ENCODE measurements around the gene FARP1.
"Not testable (repeated sequence)": the region's sequence is repeated elsewhere in the genome, so short reads cannot be mapped to it uniquely, and the experiment has no call there.

Gene FARP1

DNA sequence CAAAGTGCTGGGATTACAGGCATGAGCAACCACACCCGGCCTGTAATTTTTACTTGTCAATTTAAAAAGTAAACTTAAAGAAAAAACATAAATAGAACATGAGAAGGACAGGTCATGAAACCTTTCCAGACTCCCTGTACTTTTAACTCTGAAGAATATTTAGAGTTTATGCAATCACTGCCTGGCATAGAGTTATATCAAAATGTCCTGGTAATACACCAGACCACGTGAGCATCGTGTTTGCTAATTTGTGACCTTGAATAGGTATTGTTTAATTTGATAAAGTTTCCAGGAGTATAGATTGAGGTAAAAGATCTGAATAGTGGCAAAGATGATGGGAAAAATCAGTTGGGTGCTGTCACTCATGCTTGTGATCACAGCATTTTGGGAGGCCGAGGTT is 115.3 kb downstream of the FARP1 start:
- no peak for DNase-seq (ENCODE audit: low read depth in 4 of 4, low spot score in 1 of 4)

DNA sequence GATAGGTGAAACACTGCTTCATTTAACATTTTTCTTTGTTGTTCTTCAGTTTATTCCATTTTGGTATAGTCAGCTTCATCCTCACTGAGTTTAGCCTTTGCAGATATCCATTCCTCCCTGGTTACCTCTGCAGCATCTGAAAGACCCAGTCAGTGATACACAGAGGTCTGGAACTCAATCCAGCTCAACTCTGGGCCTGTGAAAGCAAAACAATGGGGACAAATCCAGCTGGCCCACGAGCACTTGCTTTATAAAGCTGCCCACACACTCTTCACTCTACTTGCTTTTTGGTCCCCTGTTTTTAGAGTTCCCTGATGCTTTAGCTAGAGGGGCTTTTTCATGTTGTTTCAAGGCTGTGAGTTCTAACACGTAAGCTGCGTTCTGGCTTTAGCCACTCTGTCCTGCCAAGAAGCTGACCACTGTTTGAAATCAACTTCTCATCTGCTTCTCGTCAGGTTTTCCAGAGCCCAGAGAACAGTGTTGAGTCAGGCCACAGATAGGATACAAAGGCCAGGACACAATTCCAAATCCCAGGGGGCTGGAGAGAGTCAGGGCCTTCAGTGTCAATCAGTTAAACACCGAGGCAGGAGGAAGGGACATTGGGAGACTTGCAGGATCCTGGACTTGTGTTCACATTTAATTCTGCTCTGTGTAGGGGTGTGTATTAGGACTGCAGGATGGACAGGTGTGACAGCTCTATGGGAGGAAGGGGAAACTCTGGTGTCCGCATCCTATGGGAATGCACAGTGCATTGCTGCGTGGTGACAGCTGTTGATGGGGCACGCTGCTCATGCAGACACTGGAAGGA is 117.7 kb downstream of the FARP1 start:
- no peak for DNase-seq (ENCODE audit: low read depth in 4 of 4, low spot score in 1 of 4)

- no peak for DNase-seq (ENCODE audit: low read depth in 4 of 4, low spot score in 1 of 4)
These were observed 118.3 kb downstream of the FARP1 start for GRCh38 chr13:98261165-98261702.

DNA sequence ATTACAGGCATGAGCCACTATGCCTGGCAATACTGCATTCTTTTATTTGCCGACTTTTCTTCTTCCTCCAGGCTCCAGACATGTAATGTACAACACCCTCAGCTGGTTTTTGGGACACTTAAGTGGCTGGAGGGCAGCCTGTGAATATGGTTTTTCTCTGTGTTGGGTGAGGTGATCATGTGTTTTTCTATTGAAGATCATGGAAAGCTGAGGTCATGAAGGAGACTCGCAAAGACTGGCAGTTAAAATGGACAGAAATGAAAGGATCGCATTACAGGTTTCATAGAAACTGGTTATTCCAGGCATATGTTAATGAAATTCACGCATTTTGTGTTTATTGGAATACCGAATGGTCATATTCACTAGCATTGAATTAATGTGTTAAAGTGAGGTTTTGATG is 119.4 kb downstream of the FARP1 start:
- DNase-seq (ENCODE audit: low read depth in 4 of 4, low spot score in 1 of 4) = no peak

GRCh38 chr13:98263841-98264240 is 120.9 kb downstream of the FARP1 start:
- no peak for DNase-seq (ENCODE audit: low read depth in 4 of 4, low spot score in 1 of 4)

DNA sequence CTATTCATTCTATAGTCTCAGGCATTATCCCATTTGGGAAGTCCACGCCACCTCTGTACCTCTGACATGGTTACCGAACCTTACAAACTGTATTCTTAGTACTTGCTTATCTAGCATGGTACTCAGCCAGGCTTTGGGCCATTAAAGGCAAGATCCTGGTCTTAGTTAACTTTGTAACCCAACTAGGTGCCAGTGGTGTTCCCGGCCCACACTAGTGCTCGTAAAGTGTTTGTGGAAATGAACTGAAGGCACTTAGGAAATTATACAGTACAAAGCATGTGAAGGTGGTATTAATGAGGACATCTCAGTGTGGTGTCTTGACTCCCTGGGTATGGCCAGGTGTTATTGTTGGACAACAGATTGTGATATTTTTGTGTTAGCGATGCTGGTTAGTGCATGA is 122.0 kb downstream of the FARP1 start:
- DNase-seq (ENCODE audit: low read depth in 4 of 4, low spot score in 1 of 4) = no peak

DNA sequence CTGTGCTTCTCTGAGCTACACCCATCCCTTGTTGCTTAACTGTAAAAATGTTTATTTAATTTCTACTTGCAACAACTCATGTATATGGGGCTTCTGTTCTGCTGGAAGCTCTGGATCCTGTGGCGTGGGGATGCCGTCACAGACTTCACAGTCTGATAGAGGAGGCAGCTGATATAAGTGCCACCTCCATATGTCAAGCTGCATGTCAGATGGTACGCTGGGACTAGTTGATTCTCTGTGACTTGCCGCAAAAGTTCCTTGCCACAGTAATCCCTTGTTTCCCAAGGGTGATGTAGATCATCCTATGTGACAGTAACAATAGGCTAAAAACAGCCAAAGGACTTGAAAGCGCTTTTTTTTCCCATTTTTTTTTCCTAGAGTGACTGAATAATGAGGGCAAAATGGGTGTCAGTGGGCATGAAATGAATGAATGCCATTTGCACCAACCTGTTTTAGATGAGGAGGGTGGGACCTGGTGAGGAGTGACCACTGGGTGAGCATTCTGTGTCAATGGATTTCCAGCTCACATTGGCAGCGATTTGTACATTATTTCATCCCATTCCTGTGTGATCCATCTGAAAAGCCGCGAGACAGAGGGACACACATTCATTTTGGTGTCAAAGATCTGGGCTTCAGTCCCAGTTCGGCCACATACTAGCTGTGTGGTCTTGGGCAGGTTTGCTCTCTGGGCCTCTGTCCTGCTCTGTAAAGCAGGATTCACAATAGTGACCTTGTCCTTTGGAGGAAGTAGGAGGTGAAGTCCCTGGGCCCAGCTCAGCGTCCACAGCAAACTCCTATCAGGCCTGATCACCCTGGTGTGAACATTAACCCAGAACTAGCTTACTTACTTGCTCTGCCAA is 123.0 kb downstream of the FARP1 start:
- DNase-seq (ENCODE audit: low read depth in 4 of 4, low spot score in 1 of 4) = no peak

GRCh38 chr13:98267080-98267912 is 124.4 kb downstream of the FARP1 start:
- no peak for DNase-seq (ENCODE audit: low read depth in 4 of 4, low spot score in 1 of 4)

- no peak for DNase-seq (ENCODE audit: low read depth in 4 of 4, low spot score in 1 of 4)
These were observed 126.5 kb downstream of the FARP1 start for GRCh38 chr13:98269386-98269785.

- DNase-seq (ENCODE audit: low read depth in 4 of 4, low spot score in 1 of 4) = no peak
These were observed 127.9 kb downstream of the FARP1 start for GRCh38 chr13:98270819-98271218.

DNA sequence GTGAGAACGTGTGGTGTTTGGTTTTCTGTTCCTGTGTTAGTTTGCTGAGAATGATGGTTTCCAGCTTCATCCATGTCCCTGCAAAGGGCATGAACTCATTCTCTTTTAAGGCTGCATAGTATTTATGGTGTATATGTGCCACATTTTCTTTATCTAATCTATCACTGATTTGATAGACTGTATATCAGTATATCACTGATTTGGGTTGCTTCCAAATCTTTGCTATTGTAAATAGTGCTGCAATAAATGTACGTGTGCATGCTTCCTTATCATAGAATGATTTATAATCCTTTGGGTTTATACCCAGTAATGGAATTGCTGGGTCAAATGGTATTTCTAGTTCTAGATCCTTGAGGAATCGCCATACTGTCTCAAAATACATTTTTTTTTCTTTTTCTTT is 128.8 kb downstream of the FARP1 start:
- not testable (repeated sequence) for DNase-seq (ENCODE audit: low read depth in 4 of 4, low spot score in 1 of 4)

- DNase-seq (ENCODE audit: low read depth in 4 of 4, low spot score in 1 of 4) = no peak
These were observed 129.7 kb downstream of the FARP1 start for GRCh38 chr13:98272549-98272948.

DNA sequence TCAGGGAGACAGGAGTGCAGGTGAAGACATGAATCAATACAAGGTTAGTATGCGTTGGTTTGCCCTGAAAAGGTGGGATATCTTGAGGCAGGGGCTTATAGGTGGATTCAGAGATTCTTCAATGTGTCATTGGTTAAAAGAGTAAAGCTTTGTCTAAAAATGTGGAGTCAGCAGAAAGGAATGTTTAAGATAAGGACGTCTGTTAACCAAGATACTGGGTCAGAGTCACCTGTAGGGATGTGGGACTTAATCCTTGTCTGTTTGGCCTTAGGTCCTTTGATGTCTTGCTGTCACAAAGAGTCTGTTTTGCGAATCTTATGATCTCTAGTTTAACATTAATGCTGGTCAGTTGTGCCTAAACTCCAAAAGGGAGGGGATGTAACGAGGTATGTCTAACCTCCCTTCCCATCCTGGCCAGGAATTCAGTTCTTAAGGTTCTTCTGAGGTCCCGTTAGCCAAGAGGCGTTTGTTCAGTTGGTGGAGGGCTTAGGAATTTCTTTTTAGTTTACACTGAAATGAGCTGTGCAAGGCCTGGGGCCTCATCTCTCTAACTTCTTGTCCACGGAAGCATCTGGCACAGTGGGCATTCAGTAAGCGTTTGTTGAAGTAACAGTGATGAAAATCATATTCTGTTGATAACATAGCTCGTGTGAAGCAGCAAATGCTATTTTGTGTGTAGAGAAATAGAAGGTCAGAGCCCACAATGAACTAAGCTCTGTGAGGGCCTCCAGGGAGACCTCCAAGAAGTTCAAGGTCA is 130.4 kb downstream of the FARP1 start:
- no peak for DNase-seq (ENCODE audit: low read depth in 4 of 4, low spot score in 1 of 4)

DNA sequence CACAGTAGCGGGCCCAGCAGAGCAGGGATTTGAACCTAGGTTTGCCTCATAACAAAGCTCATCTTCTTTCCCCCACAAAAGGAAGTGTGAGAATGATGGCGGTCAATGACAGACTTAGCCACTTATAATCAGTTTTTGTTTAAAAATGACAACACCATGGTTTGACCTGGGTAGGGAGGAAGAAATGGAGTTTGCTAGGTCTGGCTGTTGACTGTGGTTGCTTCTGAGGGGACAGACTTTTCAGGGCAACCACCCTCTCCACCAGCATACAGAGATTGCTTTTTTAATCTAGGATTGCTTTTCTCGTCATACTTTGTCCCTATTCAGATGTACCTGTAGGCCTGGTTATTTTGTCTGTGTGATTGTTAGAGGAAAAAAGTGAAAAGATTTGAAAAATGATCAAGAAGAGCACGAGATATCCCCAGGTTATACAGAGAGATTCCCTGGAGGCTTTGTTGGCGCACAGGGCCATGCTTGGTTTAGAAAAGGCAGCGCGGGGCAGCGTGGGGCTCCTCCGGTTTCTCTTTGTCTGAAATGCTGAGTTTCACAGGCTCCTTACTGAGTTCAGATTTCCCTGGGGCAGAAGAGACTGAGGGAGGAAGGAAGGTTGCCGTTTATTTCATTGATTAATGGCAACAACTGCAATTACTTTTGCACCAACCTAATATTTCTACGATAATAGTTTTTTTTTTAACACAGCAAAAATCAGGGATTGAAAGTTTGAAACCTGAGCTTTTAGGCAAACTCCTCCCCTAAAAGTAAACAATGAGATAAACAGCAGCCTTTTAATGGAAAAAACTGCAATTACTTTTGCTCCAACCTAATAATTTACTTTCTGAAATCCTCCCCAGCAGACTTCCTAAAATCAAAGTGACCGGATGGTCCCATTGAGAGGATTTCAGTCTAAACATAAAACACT is 131.2 kb downstream of the FARP1 start:
- no peak for DNase-seq (ENCODE audit: low read depth in 4 of 4, low spot score in 1 of 4)

DNA sequence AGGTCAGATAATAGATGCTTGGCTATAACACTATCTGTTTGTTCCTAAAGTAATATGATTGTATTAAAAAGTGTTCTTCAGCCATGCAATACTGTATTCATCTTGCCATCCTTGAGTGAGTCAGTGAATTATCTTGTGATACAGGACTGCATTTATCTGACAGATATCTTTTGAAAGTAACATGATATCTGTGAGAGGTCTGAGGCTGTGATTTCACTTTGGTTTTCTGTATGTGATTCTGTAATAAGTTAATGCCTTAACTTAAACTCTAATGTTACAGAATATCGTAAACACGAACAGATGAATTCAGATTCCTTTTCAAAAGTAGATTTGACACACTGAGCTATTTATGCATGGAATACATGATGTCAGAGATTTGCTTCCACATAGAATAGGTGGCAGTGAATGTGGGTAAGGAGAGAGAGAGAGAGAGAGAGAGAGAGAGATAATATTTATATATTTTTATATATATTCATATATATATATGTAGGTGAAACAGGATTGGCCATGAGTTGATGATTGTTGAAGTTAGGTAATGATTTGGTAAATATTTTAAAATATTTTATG is 132.1 kb downstream of the FARP1 start:
- DNase-seq (ENCODE audit: low read depth in 4 of 4, low spot score in 1 of 4) = no peak

GRCh38 chr13:98275681-98276171 is 132.8 kb downstream of the FARP1 start:
- no peak for DNase-seq (ENCODE audit: low read depth in 4 of 4, low spot score in 1 of 4)

GRCh38 chr13:98276486-98276885 is 133.6 kb downstream of the FARP1 start:
- no peak for DNase-seq (ENCODE audit: low read depth in 4 of 4, low spot score in 1 of 4)

- no peak for DNase-seq (ENCODE audit: low read depth in 4 of 4, low spot score in 1 of 4)
These were observed 135.3 kb downstream of the FARP1 start for GRCh38 chr13:98278068-98278724.
